ENCODE data around the gene PGP.

The PGP gene

DNA sequence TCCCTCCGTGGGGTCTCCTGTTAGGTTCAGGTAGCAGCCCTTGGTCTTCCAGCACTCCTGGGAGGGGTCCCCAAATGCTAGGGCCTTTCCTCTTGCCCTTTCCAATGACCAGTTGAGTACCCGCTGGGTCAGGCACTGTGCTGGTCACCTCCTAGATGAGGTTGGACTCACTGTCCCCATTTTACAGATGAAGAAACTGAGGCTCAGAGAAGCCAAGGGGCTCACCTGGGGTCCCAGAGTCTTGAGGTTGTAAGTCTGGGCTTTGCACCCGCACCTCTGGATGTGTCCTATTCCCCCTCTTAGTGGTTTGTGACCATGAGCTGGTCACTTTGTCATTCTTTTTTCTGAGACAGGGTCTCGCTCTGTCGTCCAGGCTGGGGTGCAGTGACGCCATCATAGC lies 16.9 kb downstream of the PGP start:
- no peak for DNase-seq

DNA sequence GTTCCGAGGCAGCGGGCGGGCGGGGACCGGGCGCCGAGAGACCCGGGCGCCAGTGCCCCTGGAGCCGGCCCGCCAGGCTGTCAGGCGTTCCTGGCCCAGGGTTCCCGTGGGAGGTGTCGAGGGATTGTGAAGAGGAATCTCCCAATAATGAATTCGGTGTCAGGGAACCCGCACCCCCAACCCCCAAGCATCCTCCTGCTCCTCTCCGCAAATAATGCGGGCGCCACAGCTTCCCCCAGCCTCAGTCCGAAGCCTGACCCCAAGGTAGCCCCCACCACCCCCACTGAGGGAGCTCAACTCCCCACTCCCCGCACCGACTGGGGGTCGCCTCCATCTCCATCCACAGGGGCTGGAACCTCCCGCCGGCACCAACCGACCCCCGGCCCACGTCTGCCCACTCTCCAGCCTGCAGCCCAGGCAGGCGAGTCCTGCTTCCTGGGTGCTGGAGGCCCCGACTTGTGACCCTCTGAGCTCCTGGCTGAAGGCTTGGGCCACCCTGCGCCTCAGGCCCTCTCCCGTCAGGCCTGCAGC lies 17.6 kb downstream of the PGP start:
- no peak for DNase-seq

DNA sequence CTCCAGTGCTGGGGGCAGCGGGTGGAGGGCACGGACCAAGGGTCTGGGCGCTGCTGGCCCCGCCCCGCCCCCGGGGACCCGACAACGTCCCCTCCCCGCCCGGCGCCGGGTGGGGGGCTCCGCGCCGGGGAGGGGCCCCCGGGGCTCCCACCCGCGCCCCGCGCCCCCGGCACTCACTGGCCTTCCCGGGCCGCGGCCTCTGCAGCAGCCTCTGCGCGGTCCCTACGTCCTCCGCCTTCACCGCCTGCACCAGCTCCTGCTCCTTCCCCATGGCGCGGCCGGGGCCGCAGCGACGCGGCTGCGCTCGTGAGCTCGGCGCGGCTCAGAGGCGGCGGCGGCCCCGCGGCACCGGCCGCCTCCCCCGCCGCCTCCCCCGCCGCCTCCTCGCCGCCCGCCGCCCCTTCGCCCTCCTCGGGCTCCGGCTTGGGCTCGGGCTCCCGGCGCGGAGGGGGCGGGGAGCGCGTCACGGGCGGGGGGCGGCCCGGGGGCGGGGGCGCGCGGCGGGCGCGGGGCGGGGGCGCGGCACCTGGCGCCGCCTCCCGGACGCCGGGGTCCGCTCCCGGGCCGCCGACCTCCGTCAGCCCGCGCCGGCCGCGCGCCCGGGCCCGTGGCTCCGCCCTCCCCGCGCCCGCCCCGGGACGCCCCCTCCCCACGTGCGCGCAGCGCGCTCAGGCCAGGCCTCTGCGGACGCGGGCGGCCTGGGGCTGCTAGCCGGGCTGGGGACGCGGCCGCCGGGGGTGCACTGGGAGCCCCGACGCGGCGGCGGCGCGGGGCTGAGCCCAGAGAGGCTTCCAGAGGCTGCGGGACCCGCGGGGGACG lies 18.3 kb downstream of the PGP start, which contains the start of gene CASKIN1:
Gene CASKIN1 (minus strand): TSS at position 444 of the 819 bp plus-strand sequence. CDS start 173 bp downstream, at position 271.
- no peak for DNase-seq

DNA sequence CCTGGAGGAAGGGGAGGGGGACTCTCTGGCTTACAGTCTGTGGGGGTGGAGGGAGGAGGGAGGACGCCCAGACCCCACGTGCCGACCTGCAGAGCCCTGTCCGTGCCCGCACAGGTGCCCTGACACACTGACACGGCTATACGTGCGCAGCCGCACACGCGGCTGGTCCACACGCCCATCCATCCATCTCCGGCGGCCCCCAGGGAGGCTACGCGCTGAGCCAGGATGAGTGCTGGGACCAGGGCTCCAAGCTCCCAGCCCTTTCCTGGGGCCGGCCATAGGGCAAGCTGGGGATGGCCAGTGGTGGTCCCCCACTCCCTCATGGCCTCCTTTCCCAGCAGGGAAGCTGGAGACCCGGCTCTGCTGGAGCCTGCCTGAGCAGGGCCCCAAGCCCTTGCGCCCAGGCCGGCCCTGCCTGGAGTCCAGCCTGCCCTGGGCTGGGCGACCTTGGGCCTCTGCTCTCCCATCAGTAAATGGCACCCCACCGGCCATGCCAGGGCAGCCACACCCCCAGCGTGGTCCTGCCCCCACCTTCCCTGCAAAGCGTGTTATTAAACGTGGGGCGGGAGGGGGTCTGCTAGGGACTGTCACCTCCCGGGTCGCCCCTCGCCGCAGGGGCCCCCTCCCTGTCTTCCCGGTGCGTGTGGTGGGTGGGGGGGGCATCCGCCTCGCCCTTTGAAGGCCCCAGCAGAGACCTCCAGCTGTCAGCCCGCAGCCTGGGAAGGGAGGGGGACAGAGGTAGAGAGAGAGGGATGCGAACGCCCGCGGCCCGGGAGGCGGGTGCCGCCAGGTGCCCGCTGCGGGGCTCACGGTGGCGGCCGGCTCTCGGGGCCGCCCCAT lies 19.1 kb downstream of the PGP start:
- no peak for DNase-seq

GRCh38 chr16:2194852-2195321 lies 19.8 kb downstream of the PGP start:
- no peak for DNase-seq

DNA sequence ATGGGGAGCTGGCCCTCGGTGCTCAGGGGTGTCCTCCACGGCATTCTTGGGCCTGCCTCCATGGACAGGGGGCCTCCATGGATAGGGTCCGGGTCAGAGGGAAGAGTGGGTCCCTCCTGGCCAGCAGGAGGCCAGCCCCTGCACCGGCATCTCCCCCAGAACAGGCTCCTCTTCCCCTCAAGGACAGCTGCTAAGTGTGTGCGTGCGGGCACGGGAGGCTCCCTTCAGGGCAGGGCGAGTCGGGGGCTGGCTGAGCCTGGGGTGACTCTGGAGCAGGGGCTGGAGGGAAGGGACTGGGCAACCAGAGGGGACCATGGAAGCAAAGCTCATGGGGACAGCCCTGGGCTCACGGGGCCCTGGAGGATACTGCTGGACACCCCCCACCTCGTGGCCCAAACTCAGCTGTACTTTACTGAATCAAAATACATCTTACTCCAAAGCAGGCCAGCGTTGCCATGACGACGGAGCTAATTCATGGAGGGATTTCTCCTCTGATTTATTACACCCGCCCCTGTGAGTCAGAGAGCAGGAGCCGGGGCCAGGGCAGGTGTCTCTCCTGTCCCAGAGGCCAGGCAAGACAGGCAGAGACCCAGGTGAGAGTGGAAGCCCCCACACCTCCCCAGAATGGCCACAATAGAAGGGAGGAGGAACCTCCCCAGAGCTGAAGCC lies 20.3 kb downstream of the PGP start:
- DNase-seq, result no peak

DNA sequence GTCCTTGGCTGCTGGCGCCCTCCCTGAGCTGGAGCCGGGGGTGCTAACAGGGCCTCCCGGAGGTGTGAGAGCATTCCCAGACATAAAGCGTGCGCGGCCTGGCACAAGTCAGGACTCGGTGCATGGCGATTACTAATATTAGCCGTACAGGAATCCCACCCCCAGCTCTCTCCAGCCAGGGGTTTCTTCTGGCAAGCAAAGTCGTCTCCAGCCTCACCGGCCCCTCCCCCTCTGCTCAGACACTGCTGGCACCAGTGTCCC lies 23.3 kb downstream of the PGP start:
- DNase-seq, result no peak

GRCh38 chr16:2190659-2191445 lies 23.8 kb downstream of the PGP start:
- no peak for DNase-seq

- no peak for DNase-seq
Observed at GRCh38 chr16:2190002-2190658, 24.5 kb downstream of the PGP start.

GRCh38 chr16:2189252-2189893 lies 25.3 kb downstream of the PGP start:
- no peak for DNase-seq

DNA sequence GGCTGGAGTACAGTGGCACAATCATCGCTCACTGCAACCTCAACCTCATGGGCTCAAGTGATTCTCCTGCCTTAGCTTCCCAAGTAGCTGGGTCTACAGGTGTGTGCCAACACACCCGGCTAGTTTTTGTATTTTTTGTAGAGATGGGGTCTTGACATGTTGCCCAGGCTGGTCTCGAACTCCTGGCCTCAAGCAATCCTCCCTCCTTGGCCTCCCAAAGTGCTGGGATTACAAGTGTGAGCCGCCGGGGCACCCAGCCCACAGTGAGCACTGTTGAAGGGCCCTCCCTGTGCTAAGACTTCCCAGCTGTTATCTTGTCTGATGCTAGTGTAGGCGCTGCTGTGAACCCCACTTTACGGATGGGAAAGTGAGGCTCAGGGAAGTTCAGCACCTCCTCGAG lies 26.2 kb downstream of the PGP start:
- no peak for DNase-seq

DNA sequence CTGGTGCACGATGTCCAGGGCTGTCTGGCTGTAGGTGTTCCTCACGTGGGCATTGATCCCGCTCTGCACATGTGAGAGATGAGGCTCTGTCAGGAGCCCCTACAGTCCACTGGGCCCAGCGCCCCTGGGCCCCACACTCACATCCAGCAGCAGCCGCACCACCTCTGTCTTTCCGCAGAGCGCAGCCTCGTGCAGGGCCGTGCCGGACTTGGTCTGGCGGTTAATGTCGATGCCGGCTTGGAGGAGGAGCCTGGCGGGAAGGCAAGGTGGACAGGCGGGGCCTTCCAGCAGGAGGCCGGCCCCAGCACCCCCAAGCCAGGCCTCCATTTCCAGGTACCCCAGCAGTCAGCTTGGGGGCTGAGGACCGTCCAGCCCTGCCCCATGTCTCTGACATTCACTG lies 27.4 kb downstream of the PGP start:
- DNase-seq, result no peak

- DNase-seq, result no peak
Observed at GRCh38 chr16:2186505-2186904, 28.1 kb downstream of the PGP start.

DNA sequence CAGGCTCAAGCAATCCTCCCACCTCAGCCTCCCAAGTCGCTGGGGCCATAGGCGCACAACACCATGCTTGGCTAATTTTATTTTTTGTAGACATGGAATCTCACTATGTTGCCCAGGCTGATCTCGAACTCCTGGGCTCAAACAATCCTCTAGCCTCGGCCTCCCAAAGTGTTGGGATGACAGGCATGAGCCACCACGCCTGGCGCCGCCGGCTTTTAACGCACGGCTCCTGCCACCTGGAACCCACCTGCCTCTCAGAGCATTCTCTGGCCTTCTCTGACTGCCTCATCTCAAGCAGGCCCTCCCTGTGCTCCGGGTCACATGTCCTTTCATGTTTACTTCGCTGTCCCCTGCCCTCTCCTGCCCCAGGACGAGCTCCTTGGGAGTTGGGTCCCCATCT lies 28.6 kb downstream of the PGP start:
- DNase-seq, result no peak

GRCh38 chr16:2184962-2185361 lies 29.7 kb downstream of the PGP start:
- no peak for DNase-seq

DNA sequence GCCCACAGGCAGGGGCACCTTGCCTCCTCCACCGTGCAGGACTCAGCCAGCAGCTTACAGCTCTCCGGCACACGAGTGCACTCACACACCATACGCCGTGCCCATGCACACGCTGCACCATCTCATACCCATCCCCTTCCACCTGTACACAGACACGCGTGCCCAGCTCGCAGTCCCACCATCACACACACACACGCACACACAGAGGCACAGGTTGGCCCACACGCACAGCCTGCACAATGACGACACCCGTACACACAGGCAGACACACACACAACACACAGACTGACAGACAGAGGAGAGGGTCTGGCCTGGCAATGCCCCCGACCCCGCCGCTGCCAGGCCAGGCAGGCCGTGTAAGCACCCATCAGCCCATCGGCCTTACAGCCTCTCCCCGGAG lies 30.3 kb downstream of the PGP start:
- DNase-seq, result no peak

- DNase-seq, result no peak
Observed at GRCh38 chr16:2183671-2184070, 31.0 kb downstream of the PGP start.

- no peak for DNase-seq
Observed at GRCh38 chr16:2181952-2182351, 32.7 kb downstream of the PGP start.

GRCh38 chr16:2180962-2181923 lies 33.4 kb downstream of the PGP start:
- DNase-seq, result no peak

DNA sequence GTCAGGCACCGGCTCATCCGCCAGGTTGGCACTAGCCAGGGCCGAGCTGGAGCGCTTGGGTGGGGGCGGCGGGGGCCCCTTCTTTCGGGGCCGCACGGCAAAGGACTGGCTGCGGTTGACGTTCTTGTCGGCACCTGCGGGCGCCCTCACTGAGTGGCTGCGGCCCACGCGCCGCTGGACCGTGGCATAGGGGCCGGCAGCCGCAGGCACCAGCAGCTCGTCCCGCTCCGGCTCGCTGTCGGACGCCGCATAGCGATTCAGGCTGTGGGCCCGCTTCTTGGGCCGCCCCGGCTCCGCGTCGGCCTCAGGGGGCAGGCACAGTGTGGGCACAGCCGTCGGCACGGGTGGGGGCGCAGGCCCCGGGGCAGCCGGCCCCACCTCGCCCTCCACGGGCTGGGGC lies 34.2 kb downstream of the PGP start:
- no peak for DNase-seq
